ENCODE results near the gene GLP2R. TPM values are rescaled to one million over a fixed set of nuclear protein-coding genes. Genes with fewer than 3 reads are reported as not detected.

The GLP2R gene
- total RNA-seq, 3 donors from 2014 or later, result 2.0 to 4.2 (median 3.7) TPM

DNA sequence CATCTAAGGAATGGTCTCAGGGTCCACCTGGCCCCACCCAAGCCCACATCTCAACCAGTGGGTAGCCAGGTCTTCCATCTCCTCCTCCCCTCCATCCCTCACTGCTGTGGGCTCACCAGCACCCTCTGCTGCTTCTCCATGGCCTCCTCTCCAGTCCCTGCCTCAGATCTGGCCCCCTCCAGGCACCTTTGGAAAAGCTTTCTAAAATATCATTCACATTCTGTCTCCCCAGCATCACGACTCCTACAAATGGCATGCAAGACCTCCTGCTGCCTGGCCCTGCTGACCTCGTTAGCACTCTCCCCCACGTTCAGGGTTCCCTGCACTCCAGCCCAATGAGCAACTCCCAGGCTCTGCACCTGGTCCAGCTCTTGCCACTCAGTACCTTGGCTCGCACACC, 13.7 kb downstream of the GLP2R start:
- no peak for TF ChIP-seq POLR2A (IDR thresholded peaks at IDR 0.05)
- TF ChIP-seq, protein P1, sequence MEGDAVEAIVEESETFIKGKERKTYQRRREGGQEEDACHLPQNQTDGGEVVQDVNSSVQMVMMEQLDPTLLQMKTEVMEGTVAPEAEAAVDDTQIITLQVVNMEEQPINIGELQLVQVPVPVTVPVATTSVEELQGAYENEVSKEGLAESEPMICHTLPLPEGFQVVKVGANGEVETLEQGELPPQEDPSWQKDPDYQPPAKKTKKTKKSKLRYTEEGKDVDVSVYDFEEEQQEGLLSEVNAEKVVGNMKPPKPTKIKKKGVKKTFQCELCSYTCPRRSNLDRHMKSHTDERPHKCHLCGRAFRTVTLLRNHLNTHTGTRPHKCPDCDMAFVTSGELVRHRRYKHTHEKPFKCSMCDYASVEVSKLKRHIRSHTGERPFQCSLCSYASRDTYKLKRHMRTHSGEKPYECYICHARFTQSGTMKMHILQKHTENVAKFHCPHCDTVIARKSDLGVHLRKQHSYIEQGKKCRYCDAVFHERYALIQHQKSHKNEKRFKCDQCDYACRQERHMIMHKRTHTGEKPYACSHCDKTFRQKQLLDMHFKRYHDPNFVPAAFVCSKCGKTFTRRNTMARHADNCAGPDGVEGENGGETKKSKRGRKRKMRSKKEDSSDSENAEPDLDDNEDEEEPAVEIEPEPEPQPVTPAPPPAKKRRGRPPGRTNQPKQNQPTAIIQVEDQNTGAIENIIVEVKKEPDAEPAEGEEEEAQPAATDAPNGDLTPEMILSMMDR (IDR thresholded peaks at IDR 0.05), result no peak
- no peak for TF ChIP-seq POLR2AphosphoS5 (IDR thresholded peaks at IDR 0.05)
- Histone ChIP-seq H3K27ac (no peak overlapping the region), H3K27me3 (no peaks in the 10 kb centered on the region), H3K9me3 (no peaks in the 10 kb centered on the region), H3K4me3 (no peak overlapping the region), H3K4me1 (no peaks in the 10 kb centered on the region), H3K36me3 (no peaks in the 10 kb centered on the region)
- no peak for DNase-seq (ENCODE audit: low spot score in 2 of 2)
- intact Hi-C loops (cut with DNase I; ENCODE audit: low total_unique reads), result no loop called here

DNA sequence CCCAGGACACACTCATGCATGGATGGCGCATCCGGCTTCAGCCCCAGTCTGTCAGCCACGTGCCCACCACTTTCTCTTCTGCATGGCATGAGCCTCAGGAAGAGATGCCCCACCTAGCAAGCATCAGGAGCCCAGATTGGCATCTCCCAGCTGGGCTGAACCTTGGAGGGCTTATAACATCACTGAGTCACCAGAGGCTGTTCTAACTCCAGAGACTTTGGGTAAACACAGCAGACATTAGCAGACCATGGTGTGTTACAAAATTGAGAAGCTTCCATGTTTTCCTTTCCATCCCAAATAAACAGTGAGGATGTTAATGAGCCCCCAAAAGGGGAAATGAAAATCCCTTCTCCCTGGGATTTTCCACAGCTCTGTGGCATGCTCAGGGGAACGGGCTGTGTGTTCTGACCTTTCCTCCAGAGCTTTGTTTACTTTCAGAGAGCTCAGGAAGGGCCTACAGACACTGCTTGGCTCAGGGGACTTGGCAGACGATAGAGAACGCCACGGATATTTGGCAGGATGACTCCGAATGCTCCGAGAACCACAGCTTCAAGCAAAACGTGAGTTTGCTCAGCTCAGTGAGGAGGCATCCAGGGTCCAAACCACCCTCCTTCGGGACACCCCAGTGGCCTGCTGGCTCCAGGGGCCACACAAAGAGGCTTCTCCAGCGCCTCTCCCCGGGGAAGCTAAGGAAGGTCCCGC, 16.5 kb downstream of the GLP2R start:
- Histone ChIP-seq H3K27ac (peak overlapping the region; percentile 50 to 88), H3K9me3 (no peaks in the 10 kb centered on the region), H3K4me1 (no peaks in the 10 kb centered on the region), H3K27me3 (no peaks in the 10 kb centered on the region), H3K4me3 (peak overlapping the region in 1 of 3 donors; percentile 28), H3K36me3 (no peaks in the 10 kb centered on the region)
- TF ChIP-seq POLR2A (IDR thresholded peaks at IDR 0.05), result no peak
- no peak for TF ChIP-seq POLR2AphosphoS5 (IDR thresholded peaks at IDR 0.05)
- TF ChIP-seq, protein P1 (IDR thresholded peaks at IDR 0.05), result no peak
- intact Hi-C loops (cut with DNase I; ENCODE audit: low total_unique reads), result no loop called here
- DNase-seq (ENCODE audit: low spot score in 2 of 2), result peak in 1 of 2 donors; percentile 35

DNA sequence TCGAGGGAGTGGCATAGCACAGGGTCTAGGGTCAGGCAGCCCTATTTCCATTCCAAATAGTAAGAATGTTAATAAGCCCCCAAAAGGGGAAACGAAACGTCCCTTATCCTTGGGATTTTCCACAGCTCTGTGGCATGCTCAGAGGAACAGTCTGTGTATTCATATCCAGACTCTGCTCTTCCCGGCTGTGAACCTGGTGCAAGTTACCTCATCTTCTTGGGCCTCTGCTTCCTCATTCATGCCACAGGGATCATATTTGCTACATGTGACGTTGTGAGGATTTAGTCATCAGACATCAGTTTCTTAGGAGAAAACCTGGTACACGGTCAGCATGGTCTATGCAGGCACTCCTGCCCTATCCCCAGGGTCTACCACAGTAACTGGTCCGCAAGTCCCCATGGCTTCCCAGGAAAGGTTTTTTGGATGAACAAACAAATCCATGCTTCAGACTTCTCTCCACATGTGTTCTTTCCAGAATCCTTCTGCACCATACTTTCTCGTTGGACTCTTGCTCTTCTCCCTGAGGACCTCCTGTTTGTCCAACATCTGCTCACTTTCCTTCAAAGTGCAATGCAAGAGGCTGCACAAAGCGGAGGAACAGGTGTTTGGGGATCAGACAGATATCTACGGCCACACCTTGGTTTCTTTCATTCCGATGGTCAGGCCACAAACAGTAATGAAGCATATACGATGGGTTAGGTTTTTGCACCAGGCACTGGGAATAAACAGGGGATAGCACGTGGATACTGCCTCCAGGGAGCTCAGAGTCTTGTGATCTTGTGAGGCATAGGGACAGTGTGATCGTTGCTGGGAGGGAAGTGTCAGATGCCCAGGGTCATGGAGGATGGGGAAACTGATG, 17.7 kb downstream of the GLP2R start:
- TF ChIP-seq, protein P1 (IDR thresholded peaks at IDR 0.05), result no peak
- TF ChIP-seq POLR2AphosphoS5 (IDR thresholded peaks at IDR 0.05), result no peak
- no peak for TF ChIP-seq POLR2A (IDR thresholded peaks at IDR 0.05)
- intact Hi-C loops (cut with DNase I; ENCODE audit: low total_unique reads), result no loop called here
- Histone ChIP-seq H3K4me1 (no peaks in the 10 kb centered on the region), H3K36me3 (no peaks in the 10 kb centered on the region), H3K4me3 (no peak overlapping the region), H3K27me3 (no peaks in the 10 kb centered on the region), H3K27ac (peak overlapping the region in 1 of 2 donors; percentile 88), H3K9me3 (no peaks in the 10 kb centered on the region)
- DNase-seq (ENCODE audit: low spot score in 2 of 2), result no peak

DNA sequence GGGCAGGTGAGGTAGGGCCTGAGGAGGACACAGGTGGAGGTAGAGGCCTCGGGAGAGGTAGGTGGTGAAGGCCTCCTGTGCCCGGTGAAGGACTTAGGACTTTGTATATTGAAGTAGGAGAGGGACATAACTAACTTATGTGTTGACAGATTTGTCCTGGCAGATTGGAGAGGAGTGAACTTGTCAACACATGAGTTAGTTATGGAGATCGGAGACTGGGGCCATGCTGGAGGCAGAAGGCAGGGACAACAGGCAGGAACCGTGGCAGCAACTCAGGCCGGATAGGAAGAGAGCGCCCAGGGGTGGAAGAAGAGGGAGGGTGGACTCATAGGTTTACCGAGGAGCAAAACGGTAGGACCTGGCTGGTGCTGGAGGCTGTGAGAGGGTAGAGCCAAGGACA, 18.4 kb downstream of the GLP2R start:
- Histone ChIP-seq H3K36me3 (no peaks in the 10 kb centered on the region), H3K27me3 (no peaks in the 10 kb centered on the region), H3K27ac (no peak overlapping the region), H3K4me3 (no peak overlapping the region), H3K9me3 (no peaks in the 10 kb centered on the region), H3K4me1 (no peaks in the 10 kb centered on the region)
- intact Hi-C loops (cut with DNase I; ENCODE audit: low total_unique reads), result no loop called here
- no peak for DNase-seq (ENCODE audit: low spot score in 2 of 2)
- TF ChIP-seq, protein P1 (IDR thresholded peaks at IDR 0.05), result no peak
- TF ChIP-seq POLR2AphosphoS5 (IDR thresholded peaks at IDR 0.05), result no peak
- no peak for TF ChIP-seq POLR2A (IDR thresholded peaks at IDR 0.05)

DNA sequence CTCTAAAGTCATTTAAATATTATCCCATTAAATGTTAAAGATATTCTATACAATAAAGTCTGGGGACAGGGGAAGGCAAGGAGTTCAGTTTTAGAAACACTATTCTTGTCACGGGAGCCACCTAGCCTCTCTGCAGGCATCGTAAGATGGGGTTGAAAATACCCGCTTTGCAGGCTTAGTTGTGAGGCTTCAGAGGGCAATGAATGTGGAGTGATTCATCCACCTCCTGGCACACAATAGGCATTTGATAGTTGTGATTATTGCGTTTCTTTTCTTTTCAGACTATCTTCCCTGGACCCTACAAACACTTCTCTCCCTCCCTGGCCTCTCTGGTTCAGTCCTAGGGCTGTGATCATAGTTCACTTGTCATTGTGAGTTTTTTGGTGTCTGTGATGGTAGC, 19.6 kb downstream of the GLP2R start:
- no peak overlapping the region for H3K4me3 ChIP-seq
- H3K4me1 ChIP-seq, result no peaks in the 10 kb centered on the region
- H3K36me3 ChIP-seq, result no peaks in the 10 kb centered on the region
- no peak for DNase-seq (ENCODE audit: low spot score in 2 of 2)
- TF ChIP-seq POLR2A (IDR thresholded peaks at IDR 0.05) (no peak), POLR2AphosphoS5 (IDR thresholded peaks at IDR 0.05) (no peak)
- TF ChIP-seq, protein P1 (IDR thresholded peaks at IDR 0.05), result no peak
- H3K27ac ChIP-seq, result no peak overlapping the region
- H3K9me3 ChIP-seq, result no peaks in the 10 kb centered on the region
- intact Hi-C loops (cut with DNase I; ENCODE audit: low total_unique reads), result no loop called here
- no peaks in the 10 kb centered on the region for H3K27me3 ChIP-seq
